NCI-H2196 treated with DMSO at 0.1 percent for 48 hours (cell line): ENCODE data around the gene INPP5A.
"Not testable (repeated sequence)": the region's sequence is repeated elsewhere in the genome, so short reads cannot be mapped to it uniquely, and the experiment has no call there.

Source experiments
- DNase-seq: peaks from one replicate; lab custom pipeline; 2025; ENCODE audit not compliant: unreplicated experiment; lab: John Stamatoyannopoulos, UW

Gene INPP5A

DNA sequence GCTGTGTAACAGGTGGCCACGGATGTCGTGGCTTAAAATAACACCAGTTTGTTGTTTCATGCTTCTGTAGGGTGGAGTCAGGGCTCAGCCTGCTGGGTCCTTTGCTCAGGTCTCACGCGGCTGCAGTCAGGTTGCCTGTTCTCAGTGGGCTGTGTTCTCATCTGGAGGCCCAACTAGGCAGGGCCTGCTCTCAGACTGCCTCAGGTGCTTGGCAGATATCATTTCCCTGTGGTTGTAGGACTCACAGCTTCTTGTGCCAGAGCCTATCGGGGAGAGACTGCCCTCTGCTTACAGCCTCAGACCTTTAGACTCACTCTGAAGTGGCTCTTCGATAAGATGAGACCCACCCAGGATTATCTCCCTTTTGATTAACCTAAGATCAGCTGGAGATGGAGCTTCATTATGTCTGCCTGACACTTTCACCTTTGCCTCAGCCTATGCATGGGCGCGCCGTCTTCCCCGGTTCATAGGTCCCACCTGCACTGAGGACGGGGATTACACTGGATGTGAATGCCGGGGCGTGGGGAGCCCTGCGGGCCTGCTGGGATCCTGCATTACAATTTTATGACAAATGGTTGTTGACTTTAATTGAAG, 55.3 kb downstream of the INPP5A start:
- DNase-seq = no peak

DNA sequence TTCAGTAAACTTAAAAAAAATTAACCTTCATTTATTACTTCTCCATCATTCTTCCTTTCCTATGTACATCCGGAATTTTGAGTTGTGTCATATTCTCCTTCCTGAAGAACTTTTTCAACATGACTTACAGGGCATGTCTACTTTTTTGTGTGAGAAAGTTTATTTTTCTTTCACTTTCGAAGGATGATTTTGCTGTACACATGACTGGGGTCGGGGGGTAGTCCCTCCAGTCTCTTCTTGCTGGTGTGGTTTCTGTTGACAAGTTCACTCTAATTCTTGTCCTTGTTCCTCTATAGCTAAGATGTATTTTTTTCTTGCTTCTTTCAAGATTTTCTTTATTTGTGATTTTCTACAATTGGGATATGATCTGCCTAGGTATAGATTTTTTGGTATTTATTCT, 55.8 kb downstream of the INPP5A start:
- DNase-seq = no peak

DNA sequence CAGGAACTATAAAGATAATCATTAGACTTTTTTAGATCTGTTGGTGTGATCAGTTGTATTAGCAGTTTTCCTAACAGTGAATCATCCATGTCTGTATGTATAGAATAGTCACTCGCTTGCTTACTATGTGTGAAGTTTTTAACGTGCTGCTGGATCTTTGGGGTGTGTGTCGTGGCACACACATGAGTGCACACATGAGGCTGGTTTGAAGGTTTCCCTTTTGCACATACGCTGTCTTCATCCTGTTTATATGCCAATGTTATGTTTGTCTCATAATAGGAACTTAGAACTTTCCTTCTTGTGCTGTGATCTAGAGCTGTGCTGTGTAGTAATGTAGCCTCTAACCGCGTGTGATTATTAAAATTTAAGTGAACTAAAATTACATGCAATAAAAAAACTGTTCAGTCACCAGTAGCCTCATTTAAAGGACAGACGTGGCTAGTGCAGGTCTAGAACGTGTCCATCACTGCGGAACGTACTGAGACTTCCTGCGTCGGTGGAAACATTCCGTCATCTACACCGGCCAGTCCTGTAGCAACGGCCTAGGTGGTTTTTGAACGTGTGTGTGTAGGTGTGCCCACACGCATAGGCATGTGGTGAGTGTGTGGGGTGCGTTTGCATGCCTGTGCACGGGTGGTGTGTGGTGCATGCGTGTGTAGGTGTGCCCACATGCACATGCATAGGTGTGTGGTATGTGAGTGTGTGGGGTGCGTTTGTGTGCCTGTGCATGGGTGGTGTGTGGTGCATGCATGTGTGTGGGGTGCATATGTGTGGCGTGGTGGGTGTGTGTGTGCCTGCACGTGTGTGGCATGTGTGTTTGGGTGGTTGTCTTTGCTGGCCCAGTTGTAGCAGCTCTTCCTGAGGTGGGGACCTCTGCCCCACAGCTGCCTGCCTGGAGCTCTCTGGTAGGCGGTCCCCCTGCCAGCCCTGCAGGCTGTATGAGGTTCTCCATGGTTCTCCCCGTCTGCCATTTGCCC, 56.6 kb downstream of the INPP5A start:
- no peak for DNase-seq

DNA sequence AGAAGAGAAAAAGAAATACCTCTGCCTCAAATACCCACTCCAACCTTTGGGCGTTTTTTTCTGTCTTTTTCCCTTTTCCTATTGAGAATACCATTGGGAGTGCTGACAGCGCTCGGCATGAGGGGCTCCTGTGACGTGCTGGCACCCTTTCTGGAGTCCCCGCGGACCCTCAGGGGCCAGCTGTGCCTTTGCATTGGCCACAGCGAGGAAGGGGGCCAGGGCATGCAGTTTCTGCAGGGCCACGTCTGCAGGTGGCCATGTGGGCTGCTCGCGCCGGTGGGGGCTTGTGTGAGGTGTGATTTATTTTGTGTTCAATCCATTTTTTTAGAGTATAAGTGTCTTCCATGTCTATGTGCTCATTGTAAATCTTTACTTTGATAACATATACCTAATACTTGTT, 57.4 kb downstream of the INPP5A start:
- DNase-seq = no peak

DNA sequence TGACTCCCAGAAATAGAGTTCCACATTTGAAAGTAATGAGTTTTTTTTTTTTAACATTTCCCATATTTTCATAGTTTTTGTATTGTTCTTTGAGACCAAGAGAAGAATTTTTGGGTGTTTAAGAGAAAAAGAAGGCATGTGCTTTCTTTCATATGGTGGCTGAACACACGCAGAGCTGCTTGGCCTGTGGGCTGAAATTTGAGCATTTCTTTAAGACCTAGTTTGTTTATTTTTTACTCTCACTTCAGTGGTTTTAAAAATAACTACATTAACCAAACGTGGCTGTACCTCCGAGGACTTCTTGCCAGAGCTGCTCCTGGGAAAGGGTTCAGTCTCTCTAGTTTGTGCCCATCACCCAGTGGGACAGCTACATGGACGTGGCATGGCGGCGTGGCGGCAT, 58.3 kb downstream of the INPP5A start:
- DNase-seq = no peak

DNA sequence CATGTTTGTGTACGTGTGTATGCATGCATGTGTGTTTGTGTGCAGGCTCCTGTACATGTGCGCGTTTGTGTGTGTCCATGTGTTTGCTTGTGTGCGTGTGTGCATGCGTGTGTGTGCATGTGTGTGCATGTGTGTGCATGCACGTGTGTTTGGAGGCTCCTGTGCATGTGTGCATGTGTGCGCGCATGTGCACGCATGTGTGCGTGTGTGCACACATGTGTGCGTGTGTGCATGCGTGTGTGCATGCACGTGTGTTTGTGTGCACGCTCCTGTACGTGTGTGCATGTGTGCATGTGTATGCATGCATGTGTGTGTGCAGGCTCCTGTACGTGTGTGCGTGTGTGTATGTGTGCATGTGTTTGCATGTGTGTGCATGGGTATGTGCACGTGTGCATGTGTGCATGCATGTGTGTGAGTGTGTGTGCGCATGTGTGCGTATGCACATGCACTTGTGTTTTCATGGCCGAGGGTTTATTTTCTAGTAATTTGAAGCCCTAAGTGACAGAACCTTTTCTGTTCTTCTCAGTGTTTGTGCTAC, 59.2 kb downstream of the INPP5A start:
- no peak for DNase-seq

DNA sequence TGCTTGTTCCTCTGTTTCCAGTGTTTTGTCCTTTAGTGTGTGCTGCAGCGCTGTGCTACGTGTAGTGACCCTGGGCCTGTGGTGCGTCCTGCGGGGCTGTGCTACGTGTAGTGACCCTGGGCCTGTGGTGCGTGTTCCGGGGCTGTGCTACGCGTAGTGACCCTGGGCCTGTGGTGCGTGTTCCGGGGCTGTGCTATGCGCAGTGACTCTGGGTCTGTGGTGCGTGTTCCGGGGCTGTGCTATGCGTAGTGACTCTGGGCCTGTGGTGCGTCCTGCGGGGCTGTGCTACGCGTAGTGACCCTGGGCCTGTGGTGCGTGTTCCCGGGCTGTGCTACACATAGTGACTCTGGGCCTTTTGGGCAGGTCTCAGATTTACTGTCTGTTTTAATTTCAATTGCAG, 60.1 kb downstream of the INPP5A start:
- no peak for DNase-seq

DNA sequence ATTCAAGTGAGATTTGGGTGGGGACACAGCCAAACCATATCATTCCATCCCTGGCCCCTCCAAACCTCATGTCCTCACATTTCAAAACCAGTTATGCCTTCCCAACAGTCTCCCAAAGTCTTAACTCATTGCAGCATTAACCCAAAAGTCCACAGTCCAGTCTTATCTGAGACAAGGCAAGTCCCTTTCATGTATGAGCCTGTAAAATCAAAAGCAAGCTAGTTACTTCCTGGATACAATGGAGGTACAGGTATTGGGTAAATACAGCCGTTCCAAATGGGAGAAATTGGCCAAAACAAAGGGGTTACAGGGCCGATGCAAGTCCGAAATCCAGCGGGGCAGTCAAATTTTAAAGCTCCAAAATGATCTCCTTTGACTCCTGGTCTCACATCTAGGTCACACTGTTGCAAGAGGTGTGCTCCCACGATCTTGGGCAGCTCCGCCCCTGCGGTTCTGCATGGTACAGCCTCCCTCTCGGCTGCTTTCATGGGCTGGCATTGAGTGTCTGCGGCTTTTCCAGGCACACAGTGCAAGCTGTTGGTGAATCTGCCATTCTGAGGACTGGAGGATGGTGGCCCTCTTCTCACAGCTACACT, 61.5 kb downstream of the INPP5A start:
- DNase-seq = not testable (repeated sequence)

DNA sequence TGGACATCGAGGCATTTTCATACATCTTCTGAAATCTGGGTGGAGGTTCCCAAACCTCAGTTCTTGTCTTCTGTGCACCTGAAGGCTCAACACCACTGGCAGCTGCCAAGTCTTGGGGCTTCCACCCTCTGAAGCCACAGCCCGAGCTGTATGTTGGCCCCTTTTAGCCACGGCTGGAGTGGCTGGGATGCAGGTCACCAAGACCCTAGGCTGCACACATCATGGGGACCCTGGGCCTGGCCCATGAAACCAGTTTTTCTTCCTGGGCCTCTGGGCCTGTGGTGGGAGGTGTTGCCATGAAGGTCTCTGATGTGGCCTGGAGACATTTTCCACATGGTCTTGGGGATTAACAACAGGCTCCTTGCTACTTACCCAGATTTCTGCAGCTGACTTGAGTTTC, 62.1 kb downstream of the INPP5A start:
- no peak for DNase-seq

DNA sequence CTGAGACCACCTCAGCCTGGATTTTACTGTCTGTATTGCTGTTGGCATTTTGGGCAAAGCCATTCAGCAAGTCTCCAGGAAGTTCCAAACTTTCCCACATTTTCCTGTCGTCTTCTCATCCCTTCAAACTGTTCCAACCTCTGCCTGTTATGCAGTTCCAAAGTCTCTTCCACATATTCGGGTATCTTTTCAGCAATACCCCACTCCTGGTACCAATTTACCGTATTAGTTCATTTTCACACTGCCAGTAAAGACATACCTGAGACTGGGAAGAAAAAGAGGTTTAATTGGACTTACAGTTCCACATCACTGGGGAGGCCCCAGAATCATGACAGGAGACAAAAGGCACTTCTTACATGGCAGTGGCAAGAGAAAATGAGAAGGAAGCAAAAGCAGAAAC, 62.8 kb downstream of the INPP5A start:
- no peak for DNase-seq

DNA sequence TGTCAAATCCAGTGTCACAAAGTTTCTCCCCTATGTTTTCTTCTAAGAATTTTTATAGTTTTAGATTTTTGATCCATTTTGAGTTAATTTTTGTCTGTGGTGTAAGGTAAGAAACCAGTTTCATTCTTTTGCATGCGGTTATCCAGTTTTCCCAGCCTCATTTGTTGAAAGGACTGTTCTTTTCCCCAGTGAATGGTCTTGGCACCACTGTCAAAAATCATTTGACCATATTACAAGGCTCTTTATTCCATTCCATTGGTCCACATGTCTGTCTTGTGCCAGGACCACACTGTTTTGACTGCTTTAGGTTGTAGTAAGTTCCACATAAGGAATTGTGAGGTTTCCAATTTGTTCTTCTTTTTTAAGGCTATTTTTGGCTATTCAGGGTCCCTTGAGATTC, 64.0 kb downstream of the INPP5A start:
- DNase-seq = no peak

DNA sequence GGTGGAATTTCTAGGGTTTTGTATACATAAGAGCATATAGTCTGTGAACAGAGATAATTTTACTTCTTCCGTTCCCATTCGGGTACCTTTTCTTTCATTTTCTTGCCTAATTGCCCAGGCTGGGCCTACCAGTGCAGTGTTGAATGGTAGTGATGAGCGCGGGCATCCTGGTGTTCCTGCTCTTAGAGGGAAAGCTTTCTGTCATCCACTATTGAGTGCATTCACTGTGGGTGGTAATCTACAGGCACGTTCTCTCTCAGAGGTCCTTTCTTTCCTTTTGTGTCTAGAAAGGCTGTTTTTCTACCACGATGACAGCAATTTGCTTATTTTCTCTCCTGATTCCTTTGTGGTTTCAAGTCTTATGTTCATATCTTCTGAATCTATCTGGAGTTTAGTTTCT, 65.0 kb downstream of the INPP5A start:
- no peak for DNase-seq

DNA sequence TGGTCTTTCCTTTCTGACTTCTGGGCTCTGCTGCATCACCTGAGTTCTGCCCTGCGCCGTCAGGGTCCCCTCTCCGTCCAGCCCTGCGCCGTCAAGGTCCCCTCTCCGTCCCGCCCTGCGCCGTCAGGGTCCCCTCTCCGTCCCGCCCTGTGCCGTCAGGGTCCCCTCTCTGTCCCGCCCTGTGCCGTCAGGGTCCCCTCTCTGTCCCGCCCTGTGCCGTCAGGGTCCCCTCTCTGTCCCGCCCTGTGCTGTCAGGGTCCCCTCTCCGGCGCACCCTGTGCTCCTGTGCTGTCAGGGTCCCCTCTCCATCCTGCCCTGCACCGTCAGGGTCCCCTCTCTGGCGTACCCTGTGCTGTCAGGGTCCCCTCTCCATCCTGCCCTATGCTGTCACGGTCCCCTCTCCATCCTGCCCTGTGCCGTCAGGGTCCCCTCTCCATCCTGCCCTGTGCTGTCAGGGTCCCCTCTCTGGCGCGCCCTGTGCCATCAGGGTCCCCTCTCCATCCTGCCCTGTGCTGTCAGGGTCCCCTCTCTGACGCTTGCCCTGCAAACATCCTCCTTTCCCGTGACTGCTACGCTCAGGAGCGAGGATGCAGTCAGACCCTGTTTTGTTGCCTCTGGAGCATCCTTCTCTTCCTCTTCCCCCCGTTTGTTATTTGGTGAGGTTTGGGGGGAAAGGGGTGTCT, 66.4 kb downstream of the INPP5A start:
- DNase-seq = no peak

DNA sequence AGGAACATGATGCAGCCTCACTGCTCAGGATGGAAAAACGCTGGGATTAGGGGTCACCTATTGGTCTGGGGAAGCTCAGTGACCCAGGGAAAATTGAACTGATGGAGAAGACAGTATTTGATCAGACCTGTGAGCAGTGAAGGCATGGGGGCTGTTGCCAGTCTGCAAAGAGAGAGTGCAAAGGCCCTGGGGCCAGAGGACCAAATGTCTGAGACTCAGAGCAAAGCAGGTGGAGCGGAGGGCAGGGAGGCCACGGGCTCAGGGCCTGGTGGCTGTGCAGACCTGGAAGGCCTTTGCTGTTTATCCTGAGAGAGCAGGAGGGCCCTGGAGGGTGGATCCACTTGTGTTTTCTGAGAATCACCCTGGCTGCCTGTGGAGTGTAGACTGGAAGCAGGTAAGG, 67.1 kb downstream of the INPP5A start:
- DNase-seq = no peak

DNA sequence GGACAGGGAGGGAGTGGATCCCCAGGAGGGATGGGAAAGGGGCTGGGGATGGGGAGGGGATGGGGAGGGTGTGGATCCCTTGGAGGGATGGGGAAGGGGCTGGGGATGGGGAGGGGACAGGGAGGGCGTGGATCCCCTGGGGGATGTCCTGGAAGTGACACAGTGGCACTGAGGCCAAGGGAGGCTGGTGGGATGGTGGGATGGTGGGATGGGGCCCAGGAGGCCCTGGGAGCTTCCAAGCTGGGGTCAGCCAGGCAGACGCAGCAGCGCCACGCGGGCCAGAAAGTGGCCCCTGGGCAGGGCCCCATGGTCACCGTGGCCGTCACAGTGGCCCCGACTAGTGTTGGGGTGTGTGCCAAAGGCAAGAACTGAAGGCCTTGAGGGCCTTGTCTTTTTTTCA, 67.8 kb downstream of the INPP5A start:
- DNase-seq = no peak

DNA sequence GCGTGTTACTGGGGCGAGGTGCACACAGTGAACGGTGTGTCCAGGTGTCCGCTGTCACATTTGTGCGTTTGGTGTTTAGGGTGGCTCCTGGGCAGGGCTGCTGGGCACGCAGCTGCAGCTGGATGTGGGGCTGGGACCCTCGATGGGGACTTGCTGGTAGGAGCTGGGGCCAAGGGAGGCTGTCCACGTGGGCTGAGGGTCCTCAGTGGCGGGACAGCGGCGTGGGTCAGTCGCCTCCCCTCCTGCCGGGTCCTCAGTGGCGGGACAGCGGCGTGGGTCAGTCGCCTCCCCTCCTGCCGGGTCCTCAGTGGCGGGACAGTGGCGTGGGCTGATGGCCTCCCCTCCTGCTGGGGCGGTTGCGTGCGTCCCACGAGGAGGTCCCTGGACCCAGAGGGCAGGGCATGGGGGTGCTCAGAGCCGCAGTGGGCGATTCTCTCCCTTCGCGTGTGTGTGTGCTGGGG, 68.5 kb downstream of the INPP5A start:
- no peak for DNase-seq

DNA sequence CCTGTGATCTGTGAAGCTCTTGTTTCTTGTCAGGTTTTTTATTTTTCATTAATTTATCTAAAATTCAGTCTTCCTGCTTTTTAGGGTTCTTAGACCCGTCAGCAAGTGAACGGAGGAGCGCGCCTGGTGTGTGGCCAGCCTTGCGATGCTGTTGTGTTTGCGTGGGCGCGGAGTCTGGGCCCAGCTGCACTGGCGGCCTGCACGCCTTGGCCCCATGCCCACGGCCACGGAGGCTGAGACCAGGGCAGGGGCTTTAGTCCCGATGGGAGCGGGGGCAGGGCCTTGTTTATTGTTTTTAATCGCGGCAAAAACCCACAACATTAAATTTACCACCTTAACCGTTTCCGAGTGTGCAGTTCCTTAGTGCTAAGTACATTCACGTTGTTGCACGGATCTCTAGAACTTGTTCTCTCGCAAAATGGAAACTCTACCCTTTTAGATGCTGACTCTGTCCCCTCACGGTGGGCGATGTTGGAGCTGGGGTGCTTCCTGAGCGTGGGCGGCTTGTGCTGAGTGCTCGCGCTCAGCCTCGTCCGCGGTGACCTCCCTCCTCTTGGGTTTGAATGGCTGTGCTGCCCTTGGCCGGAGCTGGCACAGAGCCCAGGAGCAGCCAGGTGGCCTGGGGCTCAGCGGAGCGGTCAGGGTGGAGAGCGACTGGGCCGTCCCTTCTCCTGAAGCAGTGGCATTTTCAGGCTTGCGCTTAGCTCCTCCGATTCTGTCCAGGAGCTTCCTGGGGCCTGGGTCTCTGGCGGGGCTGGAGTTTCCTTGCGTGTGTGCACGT, 69.1 kb downstream of the INPP5A start:
- DNase-seq = no peak

DNA sequence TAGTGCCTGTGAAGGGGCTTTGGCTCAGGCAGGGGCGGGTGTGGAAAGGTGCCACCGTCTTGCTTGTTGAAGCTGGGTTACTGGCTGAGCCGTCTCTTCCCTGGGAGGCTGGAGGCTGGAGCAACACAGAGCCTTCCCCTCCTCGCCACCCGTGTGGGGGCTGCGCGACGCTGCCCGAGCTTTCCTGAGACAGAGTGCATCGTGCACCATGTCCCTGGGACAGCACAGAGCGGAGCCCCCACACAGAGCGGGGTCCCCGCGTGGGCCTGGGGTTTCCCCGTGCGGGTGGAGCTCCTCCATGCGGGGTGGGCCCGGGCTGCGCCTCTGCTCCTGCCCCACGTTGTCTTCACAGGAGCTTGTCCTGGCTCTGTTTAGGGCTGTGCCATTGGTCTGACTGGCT, 69.9 kb downstream of the INPP5A start:
- DNase-seq = no peak

DNA sequence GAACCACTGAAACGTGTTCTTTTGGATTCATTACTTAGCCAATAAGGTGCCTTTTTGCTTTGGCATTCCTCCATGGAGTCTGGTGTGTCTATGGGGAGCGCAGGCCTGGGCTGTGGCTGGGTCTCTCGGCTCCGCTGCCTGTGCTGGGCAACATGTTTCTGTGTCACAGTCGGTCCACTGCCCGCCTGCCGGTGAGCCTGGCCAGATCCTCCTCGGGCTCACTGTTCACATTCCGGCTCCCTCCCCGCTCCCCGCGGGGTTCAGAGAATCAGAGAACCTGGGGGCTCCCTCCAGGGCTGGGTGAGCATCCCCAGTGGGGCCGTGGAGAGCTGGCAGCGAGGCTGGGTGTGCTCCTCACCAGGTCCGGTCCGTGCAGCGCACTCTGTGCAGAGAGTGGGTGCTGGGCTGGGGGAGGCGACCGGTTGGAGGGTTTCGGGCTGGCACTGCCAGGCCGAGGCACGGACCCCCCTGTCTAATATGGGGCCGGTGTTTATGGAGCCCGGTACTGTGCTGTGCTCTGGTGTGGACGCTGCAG, 70.4 kb downstream of the INPP5A start:
- DNase-seq = no peak

DNA sequence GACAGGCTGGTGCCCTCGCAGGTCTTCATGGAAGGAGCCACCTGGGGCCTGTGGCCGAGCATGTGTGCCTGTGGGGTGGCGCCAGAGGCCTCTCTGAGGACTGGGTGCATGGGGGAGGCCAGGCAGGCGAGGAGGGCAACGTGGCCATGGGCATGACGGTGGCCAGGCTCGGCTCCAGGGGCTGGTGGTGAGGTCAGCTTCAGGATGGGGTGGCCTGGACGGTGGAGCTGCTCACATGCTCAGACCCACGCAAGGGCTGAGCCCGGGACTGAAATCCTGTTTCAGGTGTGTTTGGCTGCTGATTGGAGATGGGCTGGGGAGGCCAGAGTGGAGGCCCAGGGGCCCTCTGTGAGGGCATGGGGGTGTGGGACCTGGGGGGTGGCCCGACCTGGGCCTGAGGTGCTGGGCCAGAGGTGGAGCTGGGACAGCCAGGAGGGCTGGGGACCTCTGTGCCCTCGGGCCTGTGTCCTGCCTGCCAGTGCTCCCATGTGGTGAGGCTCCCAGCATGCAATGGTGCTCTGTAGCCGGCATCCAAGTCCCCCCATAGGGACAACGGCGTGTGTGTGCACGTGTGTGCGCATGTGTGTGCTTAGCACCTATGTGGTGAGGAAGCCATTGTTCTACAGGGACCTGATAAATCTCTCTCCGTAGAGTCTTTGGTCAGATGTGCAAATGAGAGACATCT, 71.1 kb downstream of the INPP5A start:
- DNase-seq = no peak
